ENCODE results near the gene CACTIN. TPM values are rescaled to one million over a fixed set of nuclear protein-coding genes. Genes with fewer than 3 reads are reported as not detected.

Gene CACTIN
- polyA plus RNA-seq, 1 of the 3 experiments (the other 2 are of a cell fraction): 36.4 TPM

DNA sequence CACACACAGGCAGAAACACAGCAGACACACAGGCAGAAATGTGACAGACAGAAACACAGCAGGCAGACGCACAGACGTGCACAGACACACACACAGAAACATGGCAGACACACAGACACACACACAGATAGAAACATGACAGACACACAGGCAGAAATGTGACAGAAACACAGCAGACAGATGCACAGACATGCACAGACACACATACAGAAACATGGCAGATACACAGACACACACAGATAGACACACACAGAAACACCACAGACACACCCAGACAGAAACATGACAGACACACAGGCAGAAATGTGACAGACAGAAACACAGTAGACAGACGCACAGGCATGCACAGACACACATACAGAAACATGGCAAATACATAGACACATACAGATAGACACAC lies 21.2 kb downstream of the CACTIN start:
- no peaks in the 10 kb centered on the region for H3K79me2 ChIP-seq (ENCODE audit: insufficient read depth)
- H3K27me3 ChIP-seq (ENCODE audit: insufficient read depth): no peaks in the 10 kb centered on the region
- no peaks in the 10 kb centered on the region for H4K20me1 ChIP-seq (ENCODE audit: insufficient read depth)
- H3F3A ChIP-seq (replicated peaks; ENCODE audit: insufficient read depth): no peaks in the 10 kb centered on the region
- WGBS (ENCODE audit: low lambda C conversion rate): 89% methylated on average over 3 of the region's 3 CpGs
- no peak overlapping the region for H3K9ac ChIP-seq
- ChIA-PET POLR2A (no interaction called here), CTCF (interaction anchor here (1.9 kb wide), 1 partner anchor 20 kb away, joined by 9 read pairs; the partner anchor contains the start of gene GIPC3)
- no peak overlapping the region for H2AFZ ChIP-seq (ENCODE audit: low read depth)
- H3K27ac ChIP-seq (ENCODE audit: low read depth in 2 of 2, low read length in 1 of 2): no peak overlapping the region
- peak overlapping the region in 1 of 2 experiments; percentile 73; a peak in 1 of 4 replicates for H3K4me3 ChIP-seq (ENCODE audit: low read depth in 2 of 2, low read length in 1 of 2)
- no peak for DNase-seq
- H3K9me3 ChIP-seq: no peaks in the 10 kb centered on the region
- H3K4me1 ChIP-seq (ENCODE audit: control insufficient read depth in 1 of 2, insufficient read depth in 2 of 2, low read depth in 1 of 2, low read length in 1 of 2): peaks cover 8 to 14% of the 10 kb centered on the region in 2 experiments; a peak in 1 of 4 replicates
- peak overlapping the region; percentile 99; the same call in 1 of the 2 replicates for H3K4me2 ChIP-seq
- TF ChIP-seq, protein P1, sequence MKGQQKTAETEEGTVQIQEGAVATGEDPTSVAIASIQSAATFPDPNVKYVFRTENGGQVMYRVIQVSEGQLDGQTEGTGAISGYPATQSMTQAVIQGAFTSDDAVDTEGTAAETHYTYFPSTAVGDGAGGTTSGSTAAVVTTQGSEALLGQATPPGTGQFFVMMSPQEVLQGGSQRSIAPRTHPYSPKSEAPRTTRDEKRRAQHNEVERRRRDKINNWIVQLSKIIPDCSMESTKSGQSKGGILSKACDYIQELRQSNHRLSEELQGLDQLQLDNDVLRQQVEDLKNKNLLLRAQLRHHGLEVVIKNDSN (IDR thresholded peaks at IDR 0.05; ENCODE audit: borderline replicate concordance, low read depth): no peak
- TF ChIP-seq TEAD4 (IDR thresholded peaks at IDR 0.05; ENCODE audit: borderline replicate concordance, insufficient read depth) (no peak), NRF1 (IDR thresholded peaks at IDR 0.05; ENCODE audit: low read depth, low read length) (no peak), RAD21 (IDR thresholded peaks at IDR 0.05; ENCODE audit: low read length) (no peak), GATA2 (CRISPR knock-in tag; IDR thresholded peaks at IDR 0.05) (no peak), EP300 (IDR thresholded peaks at IDR 0.05; ENCODE audit: borderline replicate concordance in 1 of 2, low read depth in 1 of 2, low read length in 1 of 2) (no peak), TAF1 (IDR thresholded peaks at IDR 0.05; ENCODE audit: borderline replicate concordance, low read depth, low read length) (no peak), EZH2phosphoT487 (IDR thresholded peaks at IDR 0.05; ENCODE audit: borderline replicate concordance, low read depth) (no peak)
- TF ChIP-seq, protein P2, sequence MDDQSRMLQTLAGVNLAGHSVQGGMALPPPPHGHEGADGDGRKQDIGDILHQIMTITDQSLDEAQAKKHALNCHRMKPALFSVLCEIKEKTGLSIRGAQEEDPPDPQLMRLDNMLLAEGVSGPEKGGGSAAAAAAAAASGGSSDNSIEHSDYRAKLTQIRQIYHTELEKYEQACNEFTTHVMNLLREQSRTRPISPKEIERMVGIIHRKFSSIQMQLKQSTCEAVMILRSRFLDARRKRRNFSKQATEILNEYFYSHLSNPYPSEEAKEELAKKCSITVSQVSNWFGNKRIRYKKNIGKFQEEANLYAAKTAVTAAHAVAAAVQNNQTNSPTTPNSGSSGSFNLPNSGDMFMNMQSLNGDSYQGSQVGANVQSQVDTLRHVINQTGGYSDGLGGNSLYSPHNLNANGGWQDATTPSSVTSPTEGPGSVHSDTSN (IDR thresholded peaks at IDR 0.05): no peak
- H3K36me3 ChIP-seq (replicated peaks in 1 of 2; ENCODE audit: control insufficient read depth in 1 of 2, insufficient read depth in 2 of 2, low read length in 1 of 2): no peaks in the 10 kb centered on the region
- H3K9me2 ChIP-seq: no peaks in the 10 kb centered on the region

DNA sequence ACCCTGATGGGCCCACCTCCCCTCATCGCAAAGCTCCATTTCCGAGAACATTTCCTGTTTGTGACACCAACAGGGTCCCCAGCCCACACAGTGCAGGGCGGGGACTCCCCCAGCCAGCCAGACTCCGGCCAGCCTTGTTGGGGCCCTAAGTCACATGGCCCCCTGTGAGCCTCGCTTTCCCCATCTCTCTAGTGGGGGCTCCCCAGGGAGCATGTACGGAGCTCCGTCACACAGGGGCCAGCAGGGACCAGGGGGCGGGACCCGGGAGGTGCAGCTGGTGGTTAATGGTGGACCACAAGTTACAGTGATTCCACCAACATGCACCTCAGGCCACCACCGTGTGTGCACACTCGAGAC lies 21.6 kb downstream of the CACTIN start:
- Histone ChIP-seq H3K9me2 (no peaks in the 10 kb centered on the region), H3K4me1 (ENCODE audit: control insufficient read depth in 1 of 2, insufficient read depth in 2 of 2, low read depth in 1 of 2, low read length in 1 of 2) (peaks cover 8 to 14% of the 10 kb centered on the region in 2 experiments; a peak in 1 of 4 replicates), H3F3A (replicated peaks; ENCODE audit: insufficient read depth) (no peaks in the 10 kb centered on the region), H2AFZ (ENCODE audit: low read depth) (no peak overlapping the region), H4K20me1 (ENCODE audit: insufficient read depth) (no peaks in the 10 kb centered on the region), H3K79me2 (ENCODE audit: insufficient read depth) (no peaks in the 10 kb centered on the region), H3K4me2 (no peak overlapping the region), H3K36me3 (replicated peaks in 1 of 2; ENCODE audit: control insufficient read depth in 1 of 2, insufficient read depth in 2 of 2, low read length in 1 of 2) (no peaks in the 10 kb centered on the region), H3K4me3 (ENCODE audit: low read depth in 2 of 2, low read length in 1 of 2) (no peak overlapping the region), H3K9ac (no peak overlapping the region), H3K27me3 (ENCODE audit: insufficient read depth) (no peaks in the 10 kb centered on the region), H3K9me3 (no peaks in the 10 kb centered on the region), H3K27ac (ENCODE audit: low read depth in 2 of 2, low read length in 1 of 2) (no peak overlapping the region)
- DNase-seq: no peak
- TF ChIP-seq RFX5 (IDR thresholded peaks at IDR 0.05; ENCODE audit: low read length) (no peak), RCOR1 (IDR thresholded peaks at IDR 0.05; ENCODE audit: low read length) (no peak)
- CTCF ChIA-PET: interaction anchor here (1.9 kb wide), 1 partner anchor 20 kb away, joined by 9 read pairs; the partner anchor contains the start of gene GIPC3
- 88% methylated on average over 5 of the region's 11 CpGs for WGBS (ENCODE audit: low lambda C conversion rate)
- POLR2A ChIA-PET: no interaction called here
